ENCODE measurements around the gene ARSB. TPM values are rescaled to one million over a fixed set of nuclear protein-coding genes. Genes with fewer than 3 reads are reported as not detected.

The ARSB gene
- total and polyA plus RNA-seq, 9 of the 15 experiments (the other 6 are each of a cell fraction or from before 2014, with no cell fraction given) = 0.52 to 4.6 (median 2.4) TPM

DNA sequence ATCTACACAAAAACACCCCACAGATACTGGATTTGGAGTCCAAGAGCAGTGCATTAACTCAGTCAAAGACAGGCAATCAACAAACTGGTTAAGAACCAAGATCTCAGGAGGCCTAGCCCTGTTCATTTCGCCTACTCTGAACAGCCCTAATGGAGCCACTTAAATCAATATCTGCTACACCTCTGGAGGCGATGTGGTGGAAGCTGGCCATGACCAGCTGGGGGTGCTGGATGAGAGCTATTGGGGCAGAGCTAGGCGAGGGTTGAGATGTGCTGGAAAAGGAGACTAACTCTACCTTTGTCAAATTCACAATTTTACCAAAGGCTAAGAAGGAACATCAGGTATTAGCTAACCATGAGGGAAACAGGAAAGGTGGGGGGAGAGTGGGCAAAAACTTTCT, 23.3 kb upstream of the ARSB start:
- no peak overlapping the region for H3K4me2 ChIP-seq (ENCODE audit: insufficient read depth, low read length)
- TF ChIP-seq DACH1 (IDR thresholded peaks at IDR 0.05; ENCODE audit: partially characterized antibody) (no peak), SIRT6 (IDR thresholded peaks at IDR 0.05; ENCODE audit: low read depth, low read length) (no peak), ZNF707 (CRISPR knock-in tag; conservative IDR thresholded peaks at IDR 0.05) (no peak), TEAD2 (tag; IDR thresholded peaks at IDR 0.05) (no peak), RAD21 (CRISPR knock-in tag; conservative IDR thresholded peaks at IDR 0.05 in 1 of 2, IDR thresholded peaks at IDR 0.05 in 1 of 2) (0 out of 4 replicates have a peak, but pooled peaks of 1 of the 2 experiments have one; percentile 22), PHF8 (IDR thresholded peaks at IDR 0.05; ENCODE audit: borderline replicate concordance, low read length) (no peak)
- TF ChIP-seq, protein P1, sequence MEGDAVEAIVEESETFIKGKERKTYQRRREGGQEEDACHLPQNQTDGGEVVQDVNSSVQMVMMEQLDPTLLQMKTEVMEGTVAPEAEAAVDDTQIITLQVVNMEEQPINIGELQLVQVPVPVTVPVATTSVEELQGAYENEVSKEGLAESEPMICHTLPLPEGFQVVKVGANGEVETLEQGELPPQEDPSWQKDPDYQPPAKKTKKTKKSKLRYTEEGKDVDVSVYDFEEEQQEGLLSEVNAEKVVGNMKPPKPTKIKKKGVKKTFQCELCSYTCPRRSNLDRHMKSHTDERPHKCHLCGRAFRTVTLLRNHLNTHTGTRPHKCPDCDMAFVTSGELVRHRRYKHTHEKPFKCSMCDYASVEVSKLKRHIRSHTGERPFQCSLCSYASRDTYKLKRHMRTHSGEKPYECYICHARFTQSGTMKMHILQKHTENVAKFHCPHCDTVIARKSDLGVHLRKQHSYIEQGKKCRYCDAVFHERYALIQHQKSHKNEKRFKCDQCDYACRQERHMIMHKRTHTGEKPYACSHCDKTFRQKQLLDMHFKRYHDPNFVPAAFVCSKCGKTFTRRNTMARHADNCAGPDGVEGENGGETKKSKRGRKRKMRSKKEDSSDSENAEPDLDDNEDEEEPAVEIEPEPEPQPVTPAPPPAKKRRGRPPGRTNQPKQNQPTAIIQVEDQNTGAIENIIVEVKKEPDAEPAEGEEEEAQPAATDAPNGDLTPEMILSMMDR (IDR thresholded peaks at IDR 0.05 in 2 of 3, conservative IDR thresholded peaks at IDR 0.05 in 1 of 3; ENCODE audit: insufficient read depth in 2 of 3, low read depth in 1 of 3, low read length in 3 of 3) = peak in 1 of 3 experiments; percentile 21; a peak in 2 of 6 replicates
- no peaks in the 10 kb centered on the region for H3K36me3 ChIP-seq (ENCODE audit: control insufficient read depth, insufficient read depth, low read length)
- CTCF ChIA-PET (ENCODE audit: low intra/inter-chr PET ratio) = no interaction called here
- ATAC-seq (peak; percentile 66), FAIRE-seq (no peak), DNase-seq (ENCODE audit: extremely low read depth in 1 of 4, low spot score in 3 of 4) (peak in 2 of 4 experiments; percentile 12 to 14)
- H3K27me3 ChIP-seq (ENCODE audit: control insufficient read depth in 2 of 2, insufficient read depth in 2 of 2, low read length in 2 of 2) = peaks cover 7 to 8% of the 10 kb centered on the region in 2 experiments; a peak in 3 of 5 replicates
- intact Hi-C loops (cut with micrococcal nuclease) (no loop called here), in situ Hi-C loops (cut with MboI) (loop anchor here (25.0 kb wide), 1 partner anchor 1304 kb away; the partner anchor contains the start of gene SPZ1)
- H3K9ac ChIP-seq (ENCODE audit: insufficient read depth in 1 of 2, low read depth in 2 of 2, low read length in 2 of 2) = no peak overlapping the region
- no peaks in the 10 kb centered on the region for H4K20me1 ChIP-seq (replicated peaks; ENCODE audit: control insufficient read depth, insufficient read depth, low read length)
- no peak overlapping the region for H3K4me3 ChIP-seq
- WGBS (ENCODE audit: insufficient coverage, low coverage, missing lambda C conversion rate) = 2% methylated on average over 3 of the region's 3 CpGs
- no TSS peak for BruUV-seq (replicated peaks)
- POLR2A ChIA-PET = interaction anchor here (0.6 kb wide), 1 partner anchor 118 kb away, joined by 3 read pairs; no protein-coding TSS in a partner anchor
- no peaks in the 10 kb centered on the region for H3K79me2 ChIP-seq (ENCODE audit: control insufficient read depth, insufficient read depth, low read length)
- H2AFZ ChIP-seq (ENCODE audit: low read depth, low read length) = no peak overlapping the region
- H3K9me1 ChIP-seq (ENCODE audit: control insufficient read depth, insufficient read depth, low read length) = no peaks in the 10 kb centered on the region
- H3K9me3 ChIP-seq (replicated peaks; ENCODE audit: control insufficient read depth, insufficient read depth, low read depth, low read length) = no peaks in the 10 kb centered on the region
- no peaks in the 10 kb centered on the region for H3K4me1 ChIP-seq (replicated peaks in 1 of 2; ENCODE audit: control insufficient read depth in 2 of 2, insufficient read depth in 2 of 2, low read length in 2 of 2)
- no peak overlapping the region for H3K27ac ChIP-seq (ENCODE audit: extremely low read depth, low read depth, low read length)

Data from K562 (cell line).